H1 (cell line): ENCODE measurements around the gene RBBP5. TPM values are rescaled to one million over a fixed set of nuclear protein-coding genes. Genes with fewer than 3 reads are reported as not detected.
A peak's percentile ranks its signal among the peaks of the same experiment; 100 is the strongest.

ENCODE experiments used
- CTCF ChIA-PET: fragments of 300-600 bp; sonication (Branson Sonifier 250); formaldehyde crosslinking; loops from one replicate; lab custom pipeline; 2021; ENCODE audit not compliant: partially characterized antibody; lab: Charles Lee
- POLR2A ChIA-PET: fragments of 300-600 bp; sonication (Branson Sonifier 250); formaldehyde crosslinking; loops from one replicate; lab custom pipeline; 2021; ENCODE audit warnings: inconsistent platforms; ENCODE audit not compliant: partially characterized antibody; lab: Charles Lee
- DNase-seq, 2 experiments: peaks; one replicate each; pipeline versions ENCODE4 v3.0.0 to v3.0.0-alpha.2; 2010 to 2022; ENCODE audit warnings: low spot score in 2 of 2, low read depth in 1 of 2, mixed read lengths in 1 of 2
- FAIRE-seq: peaks from 2 replicates; lab custom pipeline; 2011; peaks lifted over from hg19 to GRCh38; lab: Jason Lieb, UNC
- H2AFZ ChIP-seq: 2 replicates; pipeline ENCODE4 v1.8.1; 2012; ENCODE audit warnings: low read length, inconsistent platforms
- H2AK5ac ChIP-seq: 2 replicates; pipeline ENCODE4 v1.6.1; 2013; ENCODE audit warnings: low read depth, low read length
- H2BK120ac ChIP-seq: replicated peaks from 2 replicates; pipeline ENCODE3; 2013; ENCODE audit warnings: low read depth, low read length, inconsistent platforms
- H2BK12ac ChIP-seq: 2 replicates; pipeline ENCODE4 v1.6.1; 2013; ENCODE audit warnings: low read depth, low read length
- H2BK15ac ChIP-seq: 2 replicates; pipeline ENCODE4 v1.6.1; 2013; ENCODE audit warnings: low read length
- H2BK20ac ChIP-seq: 2 replicates; pipeline ENCODE4 v1.6.1; 2013; ENCODE audit warnings: low read length
- H2BK5ac ChIP-seq: 2 replicates; pipeline ENCODE4 v1.6.1; 2013; ENCODE audit warnings: low read depth, low read length
- H3K14ac ChIP-seq: 2 replicates; pipeline ENCODE4 v1.6.1; 2013; ENCODE audit warnings: inconsistent platforms; ENCODE audit not compliant: insufficient read length
- H3K18ac ChIP-seq: 2 replicates; pipeline ENCODE4 v1.6.1; 2013; ENCODE audit warnings: low read length; ENCODE audit errors: extremely low read depth
- H3K23ac ChIP-seq: 2 replicates; pipeline ENCODE4 v1.6.1; 2013; ENCODE audit warnings: inconsistent platforms; ENCODE audit not compliant: insufficient read length
- H3K23me2 ChIP-seq: 2 replicates; pipeline ENCODE4 v1.6.1; 2013; ENCODE audit warnings: low read depth, low read length
- H3K27ac ChIP-seq: 2 replicates; pipeline ENCODE4 v1.6.1; 2011; ENCODE audit warnings: low read depth, low read length, inconsistent platforms
- H3K27me3 ChIP-seq, 4 experiments: replicated peaks in 1 of 4; 1 replicate in 1 of 4; 2 replicates in 3 of 4; pipeline versions ENCODE4 v1.6.1 to v1.8.1; 2011 to 2013; ENCODE audit warnings: low read length in 3 of 4, mild to moderate bottlenecking in 3 of 4, inconsistent platforms in 2 of 4, mixed read lengths in 2 of 4, moderate library complexity in 1 of 4; ENCODE audit not compliant: control insufficient read depth in 3 of 4, insufficient read depth in 3 of 4; ENCODE audit errors: extremely low read depth in 1 of 4
- H3K36me3 ChIP-seq, 4 experiments: 2 replicates each; pipeline versions ENCODE4 v1.6.1 to v1.8.1; 2011 to 2013; ENCODE audit warnings: mild to moderate bottlenecking in 4 of 4, low read length in 3 of 4, moderate library complexity in 2 of 4, control low read depth in 1 of 4, inconsistent platforms in 1 of 4; ENCODE audit not compliant: insufficient read depth in 4 of 4, control insufficient read depth in 2 of 4
- H3K4ac ChIP-seq: replicated peaks from 2 replicates; pipeline ENCODE3; 2013; ENCODE audit warnings: low read length, low read depth, mixed read lengths, inconsistent platforms; ENCODE audit not compliant: insufficient read length
- H3K4me1 ChIP-seq, 4 experiments: replicated peaks in 1 of 4; 1 replicate in 1 of 4; 2 replicates in 3 of 4; pipeline versions ENCODE4 v1.6.1 to v1.8.1; 2011 to 2013; ENCODE audit warnings: low read length in 3 of 4, inconsistent platforms in 2 of 4, mixed read lengths in 1 of 4; ENCODE audit not compliant: insufficient read depth in 4 of 4, control insufficient read depth in 3 of 4
- H3K4me2 ChIP-seq, 2 experiments: 2 replicates each; pipeline versions ENCODE4 v1.6.1 to v1.8.1; 2011 to 2013; ENCODE audit warnings: low read depth in 2 of 2, low read length in 2 of 2, control low read depth in 1 of 2, inconsistent platforms in 1 of 2, mild to moderate bottlenecking in 1 of 2; ENCODE audit not compliant: insufficient read depth in 1 of 2
- H3K4me3 ChIP-seq, 4 experiments: fragments of 200-600, 300-600 bp in 1 of 4; sonication (generic), shearing (Covaris generic), sonication (Bioruptor Twin) in 1 of 4; 2 replicates each; pipeline versions ENCODE4 v1.5.1 to v1.8.1; 2011 to 2016; ENCODE audit warnings: low read length in 4 of 4, low read depth in 3 of 4, control low read depth in 2 of 4, inconsistent platforms in 2 of 4, mild to moderate bottlenecking in 2 of 4, mixed read lengths in 1 of 4, moderate library complexity in 1 of 4; ENCODE audit not compliant: insufficient read depth in 2 of 4; ENCODE audit errors: extremely low read depth in 1 of 4
- H3K56ac ChIP-seq: replicated peaks from 2 replicates; pipeline ENCODE3; 2013; ENCODE audit warnings: low read depth, mild to moderate bottlenecking, mixed read lengths, low read length, inconsistent platforms; ENCODE audit not compliant: insufficient read length
- H3K79me1 ChIP-seq: 2 replicates; pipeline ENCODE4 v1.6.1; 2013; ENCODE audit warnings: low read depth, low read length, control low read depth
- H3K79me2 ChIP-seq, 2 experiments: 2 replicates each; pipeline versions ENCODE4 v1.6.1 to v1.8.1; 2012 to 2013; ENCODE audit warnings: low read length in 2 of 2, mild to moderate bottlenecking in 2 of 2, inconsistent platforms in 1 of 2; ENCODE audit not compliant: insufficient read depth in 2 of 2, control insufficient read depth in 1 of 2
- H3K9ac ChIP-seq, 4 experiments: replicated peaks in 1 of 4; 1 replicate in 1 of 4; 2 replicates in 3 of 4; pipeline versions ENCODE4 v1.6.1 to v1.8.1; 2011 to 2013; ENCODE audit warnings: low read depth in 3 of 4, low read length in 3 of 4, control low read depth in 2 of 4, mild to moderate bottlenecking in 2 of 4, moderate library complexity in 2 of 4, inconsistent platforms in 1 of 4; ENCODE audit errors: extremely low read depth in 1 of 4
- H3K9me3 ChIP-seq, 2 experiments: 2 replicates each; pipeline versions ENCODE4 v1.6.1 to v1.8.1; 2012 to 2013; ENCODE audit warnings: mild to moderate bottlenecking in 2 of 2, moderate library complexity in 2 of 2, control low read depth in 1 of 2, inconsistent platforms in 1 of 2, low read depth in 1 of 2, low read length in 1 of 2, mixed read lengths in 1 of 2; ENCODE audit not compliant: insufficient read depth in 2 of 2
- H4K20me1 ChIP-seq, 2 experiments: replicated peaks in 1 of 2; 2 replicates each; pipeline versions ENCODE3 to v1.8.1; 2011 to 2013; ENCODE audit warnings: inconsistent platforms in 2 of 2, low read length in 2 of 2, mild to moderate bottlenecking in 1 of 2; ENCODE audit not compliant: insufficient read depth in 2 of 2, control insufficient read depth in 1 of 2
- H4K5ac ChIP-seq: 2 replicates; pipeline ENCODE4 v1.6.1; 2013; ENCODE audit warnings: low read length, low read depth, mixed read lengths, inconsistent platforms; ENCODE audit not compliant: insufficient read length
- H4K8ac ChIP-seq: 2 replicates; pipeline ENCODE4 v1.8.0; 2013; ENCODE audit warnings: mild to moderate bottlenecking, moderate library complexity, low read length, inconsistent platforms; ENCODE audit not compliant: insufficient read depth; ENCODE audit errors: extremely low read depth
- H4K91ac ChIP-seq: replicated peaks from 2 replicates; pipeline ENCODE3; 2013; ENCODE audit warnings: low read length, mixed read lengths, inconsistent platforms; ENCODE audit not compliant: insufficient read length
- ATF3 ChIP-seq: IDR thresholded peaks from 2 replicates; pipeline ENCODE4 v1.6.1; 2011; ENCODE audit warnings: low read depth, mild to moderate bottlenecking, low read length; ENCODE audit not compliant: insufficient read depth
- CBX8 ChIP-seq: fragments of 300-800, 300-1000 bp; sonication (generic); IDR thresholded peaks from 2 replicates; pipeline ENCODE4 v1.7.1; 2016; ENCODE audit warnings: low read depth, low read length, borderline replicate concordance
- E2F6 ChIP-seq: IDR thresholded peaks from 2 replicates; pipeline ENCODE4 v1.6.1; 2012; ENCODE audit warnings: inconsistent platforms
- SP2 ChIP-seq: IDR thresholded peaks from 2 replicates; pipeline ENCODE4 v1.6.1; 2012; ENCODE audit warnings: mild to moderate bottlenecking, low read length, inconsistent platforms
- TEAD4 ChIP-seq: IDR thresholded peaks from 2 replicates; pipeline ENCODE4 v1.6.1; 2012; ENCODE audit warnings: low read depth, low read length, inconsistent platforms, mixed read lengths
- WGBS, 2 experiments: shearing (Covaris generic) in 1 of 2; methylation state at CpG; one replicate each; pipeline versions ENCODE4 v1.1.6 to v1.1.7; 2013 to 2015; ENCODE audit warnings: low lambda C conversion rate in 2 of 2, mixed read lengths in 2 of 2, inconsistent platforms in 1 of 2, low coverage in 1 of 2, missing lambda C conversion rate in 1 of 2; ENCODE audit not compliant: insufficient replicate concordance in 2 of 2, insufficient coverage in 1 of 2, insufficient read length in 1 of 2; ENCODE audit errors: extremely low coverage in 1 of 2, missing lambda C conversion rate in 1 of 2; 5-methylcytosine and 5-hydroxymethylcytosine counted together
- polyA plus RNA-seq, 7 experiments: library from polyadenylated mRNA; depleted of rRNA in 3 of 7; stranded (reverse) in 5 of 7; unstranded in 2 of 7; fragments of >200 nt in 5 of 7; fragments of 200-250 nt in 2 of 7; gene quantifications; 1 replicate in 5 of 7; 2 replicates in 1 of 7; 4 replicates in 1 of 7; pipeline versions ENCODE4 v1.2.1 to v1.2.3, GENCODE V29; 2011 to 2013; ENCODE audit warnings: missing spikeins in 2 of 7, mixed read lengths in 2 of 7
- total RNA-seq: library from RNA; stranded (reverse); fragmentation: NEBNext Ultra II Directional; extraction: Animal tissue kit (Norgen Biotek cat#: 25700); gene quantifications from 2 replicates; pipeline ENCODE4 v1.2.1, GENCODE V29; 2021

RBBP5 gene
- total and polyA plus RNA-seq, 2 of the 8 experiments (the other 6 are each of a cell fraction or from before 2014, with no cell fraction given): 6.7 to 21.5 TPM

- Histone ChIP-seq H3K9me3 (no peaks in the 10 kb centered on the region), H3K79me2 (no peaks in the 10 kb centered on the region), H2BK12ac (no peak overlapping the region), H3K27me3 (no peaks in the 10 kb centered on the region), H2BK5ac (no peak overlapping the region), H4K8ac (no peak overlapping the region), H2AK5ac (no peak overlapping the region), H3K18ac (no peak overlapping the region), H3K79me1 (no peaks in the 10 kb centered on the region), H4K91ac (no peak overlapping the region)
- POLR2A ChIA-PET: interaction anchor here (0.8 kb wide), 1 partner anchor 10 kb away, joined by 3 read pairs; no protein-coding TSS in a partner anchor
- WGBS, 2 experiments: 83% methylated on average over 1 of the region's 1 CpG; no CpG with 5 or more reads in 1 of the 2 experiments
- TF ChIP-seq E2F6: no peak
- TF ChIP-seq SP2: no peak
- TF ChIP-seq ATF3: no peak
- 0 out of 2 replicates have a peak, but pooled peaks have one; percentile 8 for TF ChIP-seq TEAD4
- no peak for TF ChIP-seq CBX8
- TF ChIP-seq, all 59 proteins: peak for 1
- Histone ChIP-seq H3K36me3 (peaks cover 0 to 11% (median 3%) of the 10 kb centered on the region in 4 experiments; a peak in 3 of 8 replicates), H3K4ac (no peak overlapping the region), H3K4me2 (no peak overlapping the region), H2AFZ (no peak overlapping the region), H2BK15ac (no peak overlapping the region), H3K56ac (no peak overlapping the region), H4K5ac (no peak overlapping the region), H3K4me3 (no peak overlapping the region), H2BK20ac (no peak overlapping the region), H3K27ac (no peak overlapping the region), H3K9ac (no peak overlapping the region), H2BK120ac (no peak overlapping the region), H4K20me1 (peaks cover 0 to 1% of the 10 kb centered on the region in 2 experiments), H3K23ac (no peak overlapping the region), H3K23me2 (no peaks in the 10 kb centered on the region), H3K14ac (no peak overlapping the region), H3K4me1 (peaks cover 0 to 3% (median 1%) of the 10 kb centered on the region in 4 experiments; a peak in 1 of 7 replicates)
- CTCF ChIA-PET: interaction anchor here (0.5 to 4.7 kb wide), 9 partner anchors 24 to 203 kb away, joined by 3 to 29 read pairs (median 3); no protein-coding TSS in a partner anchor
- DNase-seq (no peak), FAIRE-seq (no peak)
Observed at GRCh38 chr1:205144751-205145150, 23.0 kb upstream of the RBBP5 start.
